Peyer's patch (tissue), 4 donors: ENCODE data around the gene PEMT.

ENCODE experiments used
- CTCF ChIP-seq, 6 experiments: fragments of 450-650 bp in 4 of 6; fragments of 200-600 bp in 2 of 6; sonication (generic) in 1 of 6; IDR thresholded peaks; one replicate each; pipeline ENCODE4 v1.5.1; 2017 to 2019; ENCODE audit warnings: antibody characterized with exemption in 6 of 6, mild to moderate bottlenecking in 3 of 6, moderate library complexity in 1 of 6
- POLR2A ChIP-seq, 2 donors: fragments of 450-650 bp; IDR thresholded peaks; one replicate each; pipeline ENCODE4 v1.5.1; 2017; ENCODE audit warnings: antibody characterized with exemption in 2 of 2, mild to moderate bottlenecking in 2 of 2, moderate library complexity in 2 of 2

GRCh38 chr17:17572010-17572785 lies 19.3 kb downstream of the PEMT start:
- no peak for TF ChIP-seq POLR2A (IDR thresholded peaks at IDR 0.05)
- no peak for TF ChIP-seq CTCF (IDR thresholded peaks at IDR 0.05)
